Neural cell (in vitro differentiated cells): ENCODE data around the gene IRX1. TPM values are rescaled to one million over a fixed set of nuclear protein-coding genes. Genes with fewer than 3 reads are reported as not detected.

Experiments used
- H2AFZ ChIP-seq: fragments of 200-600, 300-800 bp; sonication (generic), shearing (Covaris generic); 2 replicates; pipeline ENCODE4 v1.6.0; 2014; ENCODE audit warnings: low read depth, mild to moderate bottlenecking, antibody characterized with exemption, low read length, moderate library complexity
- H3F3A ChIP-seq: fragments of 200-600 bp; shearing (Covaris generic); 2 replicates; pipeline ENCODE4 v1.6.1; 2016; ENCODE audit warnings: mild to moderate bottlenecking, moderate library complexity, mixed read lengths, antibody characterized with exemption, low read length; ENCODE audit not compliant: insufficient read depth, poor library complexity, severe bottlenecking
- H3K27ac ChIP-seq: fragments of 200-600, 300-800 bp; sonication (generic), shearing (Covaris generic); 2 replicates; pipeline ENCODE4 v1.5.1; 2014; ENCODE audit warnings: mild to moderate bottlenecking, low read length, moderate library complexity
- H3K27me3 ChIP-seq: fragments of 300-800, 200-600 bp; sonication (generic), shearing (Covaris generic); 2 replicates; pipeline ENCODE4 v1.6.0; 2014; ENCODE audit warnings: mild to moderate bottlenecking, low read depth, low read length, moderate library complexity; ENCODE audit not compliant: insufficient read depth
- H3K36me3 ChIP-seq: fragments of 300-800, 200-600 bp; sonication (generic), shearing (Covaris generic); 2 replicates; pipeline ENCODE4 v1.5.1; 2014; ENCODE audit warnings: mild to moderate bottlenecking, antibody characterized with exemption, low read length, moderate library complexity; ENCODE audit not compliant: insufficient read depth
- H3K4me2 ChIP-seq: fragments of 300-800, 200-600 bp; sonication (generic), shearing (Covaris generic); 2 replicates; pipeline ENCODE4 v1.6.0; 2014; ENCODE audit warnings: mild to moderate bottlenecking, low read length
- H3K4me3 ChIP-seq: fragments of 300-800, 200-600 bp; sonication (generic), shearing (Covaris generic); 2 replicates; pipeline ENCODE4 v1.5.1; 2014; ENCODE audit warnings: mild to moderate bottlenecking, low read length, moderate library complexity
- H3K79me2 ChIP-seq: fragments of 200-600 bp; shearing (Covaris generic); replicated peaks from 2 replicates; pipeline ENCODE4 v1.6.0; 2014; ENCODE audit warnings: mild to moderate bottlenecking, low read length, moderate library complexity; ENCODE audit not compliant: insufficient read depth
- H3K9ac ChIP-seq: fragments of 300-800, 200-600 bp; sonication (generic), shearing (Covaris generic); 2 replicates; pipeline ENCODE4 v1.6.1; 2016; ENCODE audit warnings: mild to moderate bottlenecking, low read length, mixed read lengths
- H3K9me2 ChIP-seq: fragments of 200-600 bp; shearing (Covaris generic); 2 replicates; pipeline ENCODE4 v1.6.1; 2016; ENCODE audit warnings: mild to moderate bottlenecking, low read length, mixed read lengths; ENCODE audit not compliant: insufficient read depth
- H3K9me3 ChIP-seq: fragments of 200-600, 300-800 bp; sonication (generic), shearing (Covaris generic); 2 replicates; pipeline ENCODE4 v1.6.1; 2016; ENCODE audit warnings: mild to moderate bottlenecking, mixed run types, low read length, moderate library complexity, mixed read lengths
- H4K20me1 ChIP-seq: fragments of 200-600 bp; shearing (Covaris generic); 2 replicates; pipeline ENCODE4 v1.6.1; 2016; ENCODE audit warnings: mild to moderate bottlenecking, mixed run types; ENCODE audit not compliant: insufficient read depth
- CTCF ChIP-seq: fragments of 450-650 bp; IDR thresholded peaks from 2 replicates; pipeline ENCODE4 v1.5.1; 2014; ENCODE audit warnings: antibody characterized with exemption, mild to moderate bottlenecking, moderate library complexity; ENCODE audit not compliant: poor library complexity, severe bottlenecking
- EP300 ChIP-seq: fragments of 450-650 bp; conservative IDR thresholded peaks from 2 replicates; pipeline ENCODE4 v1.6.1; 2014; ENCODE audit warnings: antibody characterized with exemption, mild to moderate bottlenecking, moderate library complexity; ENCODE audit not compliant: poor library complexity, severe bottlenecking
- EZH2 ChIP-seq: fragments of 200-600, 300-800 bp; shearing (Covaris generic), sonication (generic); IDR thresholded peaks from 2 replicates; pipeline ENCODE4 v1.6.1; 2014; ENCODE audit warnings: antibody characterized with exemption, low read length, borderline replicate concordance, mild to moderate bottlenecking; ENCODE audit not compliant: insufficient read depth, poor library complexity, severe bottlenecking
- MXI1 ChIP-seq: fragments of 450-650 bp; conservative IDR thresholded peaks from 2 replicates; pipeline ENCODE4 v1.6.1; 2014; ENCODE audit warnings: antibody characterized with exemption, mild to moderate bottlenecking; ENCODE audit not compliant: poor library complexity, severe bottlenecking
- SMC3 ChIP-seq: fragments of 450-650 bp; conservative IDR thresholded peaks from 2 replicates; pipeline ENCODE4 v1.6.1; 2014; ENCODE audit warnings: antibody characterized with exemption, mild to moderate bottlenecking, moderate library complexity; ENCODE audit not compliant: poor library complexity
- TAF1 ChIP-seq: IDR thresholded peaks from 2 replicates; pipeline ENCODE4 v1.6.1; 2012; ENCODE audit warnings: low read depth
- polyA plus RNA-seq: library from polyadenylated mRNA; depleted of rRNA; stranded (reverse); fragments of >200 nt; gene quantifications from 2 replicates; pipeline ENCODE4 v1.2.3, GENCODE V29; 2014
- TF ChIP-seq, protein P1 (sequence below): IDR thresholded peaks from 2 replicates; pipeline ENCODE4 v1.6.1; 2012; ENCODE audit warnings: borderline replicate concordance

The IRX1 gene
- polyA plus RNA-seq, 1 donor from 2014 or later = not detected

DNA sequence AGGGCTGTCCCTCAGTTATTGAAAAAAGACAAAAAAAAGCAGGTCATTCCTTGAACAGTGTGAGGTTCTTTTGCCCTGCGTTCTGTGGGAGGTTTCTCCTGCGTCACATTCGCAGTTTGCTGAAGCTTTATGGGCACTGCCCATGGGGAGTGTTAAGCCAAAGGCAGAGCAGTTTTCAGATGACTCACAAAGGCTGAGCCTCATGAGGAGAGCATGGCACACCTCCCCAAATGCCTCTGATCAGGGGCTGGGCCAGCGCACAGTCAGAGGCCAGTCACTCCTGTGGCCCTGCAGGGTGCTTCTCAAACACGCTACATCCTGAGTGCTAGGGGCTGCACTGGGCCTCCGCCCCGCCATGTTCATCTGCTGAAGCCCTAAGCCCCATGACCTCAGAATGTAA, 38.4 kb downstream of the IRX1 start:
- Histone ChIP-seq H3K36me3 (no peaks in the 10 kb centered on the region), H3K9me3 (no peaks in the 10 kb centered on the region), H3K9ac (no peak overlapping the region), H3F3A (no peaks in the 10 kb centered on the region), H3K27ac (no peak overlapping the region), H3K4me3 (no peak overlapping the region), H3K4me2 (no peak overlapping the region), H3K27me3 (no peaks in the 10 kb centered on the region), H3K79me2 (no peaks in the 10 kb centered on the region), H2AFZ (no peak overlapping the region), H3K9me2 (no peaks in the 10 kb centered on the region), H4K20me1 (no peaks in the 10 kb centered on the region)
- TF ChIP-seq CTCF (no peak), EP300 (no peak), SMC3 (no peak), EZH2 (no peak), TAF1 (no peak), MXI1 (no peak)
- TF ChIP-seq, protein P1, sequence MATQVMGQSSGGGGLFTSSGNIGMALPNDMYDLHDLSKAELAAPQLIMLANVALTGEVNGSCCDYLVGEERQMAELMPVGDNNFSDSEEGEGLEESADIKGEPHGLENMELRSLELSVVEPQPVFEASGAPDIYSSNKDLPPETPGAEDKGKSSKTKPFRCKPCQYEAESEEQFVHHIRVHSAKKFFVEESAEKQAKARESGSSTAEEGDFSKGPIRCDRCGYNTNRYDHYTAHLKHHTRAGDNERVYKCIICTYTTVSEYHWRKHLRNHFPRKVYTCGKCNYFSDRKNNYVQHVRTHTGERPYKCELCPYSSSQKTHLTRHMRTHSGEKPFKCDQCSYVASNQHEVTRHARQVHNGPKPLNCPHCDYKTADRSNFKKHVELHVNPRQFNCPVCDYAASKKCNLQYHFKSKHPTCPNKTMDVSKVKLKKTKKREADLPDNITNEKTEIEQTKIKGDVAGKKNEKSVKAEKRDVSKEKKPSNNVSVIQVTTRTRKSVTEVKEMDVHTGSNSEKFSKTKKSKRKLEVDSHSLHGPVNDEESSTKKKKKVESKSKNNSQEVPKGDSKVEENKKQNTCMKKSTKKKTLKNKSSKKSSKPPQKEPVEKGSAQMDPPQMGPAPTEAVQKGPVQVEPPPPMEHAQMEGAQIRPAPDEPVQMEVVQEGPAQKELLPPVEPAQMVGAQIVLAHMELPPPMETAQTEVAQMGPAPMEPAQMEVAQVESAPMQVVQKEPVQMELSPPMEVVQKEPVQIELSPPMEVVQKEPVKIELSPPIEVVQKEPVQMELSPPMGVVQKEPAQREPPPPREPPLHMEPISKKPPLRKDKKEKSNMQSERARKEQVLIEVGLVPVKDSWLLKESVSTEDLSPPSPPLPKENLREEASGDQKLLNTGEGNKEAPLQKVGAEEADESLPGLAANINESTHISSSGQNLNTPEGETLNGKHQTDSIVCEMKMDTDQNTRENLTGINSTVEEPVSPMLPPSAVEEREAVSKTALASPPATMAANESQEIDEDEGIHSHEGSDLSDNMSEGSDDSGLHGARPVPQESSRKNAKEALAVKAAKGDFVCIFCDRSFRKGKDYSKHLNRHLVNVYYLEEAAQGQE = no peak

DNA sequence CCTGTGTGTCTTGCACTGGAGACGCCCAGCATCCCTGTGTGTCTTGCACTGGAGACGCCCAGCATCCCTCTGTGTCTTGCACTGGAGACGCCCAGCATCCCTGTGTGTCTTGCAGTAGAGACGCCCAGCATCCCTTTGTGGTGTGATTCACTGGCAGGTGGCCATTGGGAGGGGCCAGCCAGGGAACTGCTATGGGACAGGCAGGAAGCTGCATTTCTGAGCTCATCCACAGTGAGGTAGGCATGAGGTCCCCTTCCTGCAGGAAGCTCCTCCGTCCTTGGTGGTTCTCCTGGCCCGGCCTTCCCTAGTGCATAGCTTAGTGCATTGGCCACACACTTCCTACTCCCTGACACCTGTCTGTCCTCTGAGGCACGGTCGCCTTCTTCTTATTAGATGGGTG, 43.5 kb downstream of the IRX1 start:
- no peaks in the 10 kb centered on the region for H3K9me3 ChIP-seq
- H2AFZ ChIP-seq = no peak overlapping the region
- TF ChIP-seq, protein P1 = no peak

More for the DNA sequence above, 43.5 kb downstream of the IRX1 start:
- Histone ChIP-seq H3K79me2 (no peaks in the 10 kb centered on the region), H3K27me3 (no peaks in the 10 kb centered on the region), H3K4me2 (no peak overlapping the region), H3K36me3 (no peaks in the 10 kb centered on the region), H3K9me2 (no peaks in the 10 kb centered on the region), H4K20me1 (no peaks in the 10 kb centered on the region), H3F3A (no peaks in the 10 kb centered on the region), H3K9ac (no peak overlapping the region), H3K4me3 (no peak overlapping the region), H3K27ac (no peak overlapping the region)
